ENCODE results near the gene IQCH.

Gene IQCH

GRCh38 chr15:67327312-67327711 is 72.7 kb downstream of the IQCH start:
- no peak for DNase-seq (ENCODE audit: low read depth in 1 of 2, low spot score in 1 of 2)
- in situ Hi-C loops (cut with HindIII; ENCODE audit: low pct_unique_long_range_greater_than_20kb, low sequenced_read_pairs): no loop called here

GRCh38 chr15:67327737-67328136 is 73.2 kb downstream of the IQCH start:
- in situ Hi-C loops (cut with HindIII; ENCODE audit: low pct_unique_long_range_greater_than_20kb, low sequenced_read_pairs): no loop called here
- no peak for TF ChIP-seq JUND (IDR thresholded peaks at IDR 0.05; ENCODE audit: low read depth)
- DNase-seq (ENCODE audit: low read depth in 1 of 2, low spot score in 1 of 2): no peak

More at GRCh38 chr15:67327312-67327711, 72.7 kb downstream of the IQCH start:
- no peak for TF ChIP-seq JUND (IDR thresholded peaks at IDR 0.05; ENCODE audit: low read depth)

- peak in 1 of 2 experiments; percentile 55 for DNase-seq (ENCODE audit: low read depth in 1 of 2, low spot score in 1 of 2)
- TF ChIP-seq JUND (IDR thresholded peaks at IDR 0.05; ENCODE audit: low read depth): no peak
- in situ Hi-C loops (cut with HindIII; ENCODE audit: low pct_unique_long_range_greater_than_20kb, low sequenced_read_pairs): no loop called here
These were observed 75.6 kb downstream of the IQCH start for GRCh38 chr15:67329984-67330733.

DNA sequence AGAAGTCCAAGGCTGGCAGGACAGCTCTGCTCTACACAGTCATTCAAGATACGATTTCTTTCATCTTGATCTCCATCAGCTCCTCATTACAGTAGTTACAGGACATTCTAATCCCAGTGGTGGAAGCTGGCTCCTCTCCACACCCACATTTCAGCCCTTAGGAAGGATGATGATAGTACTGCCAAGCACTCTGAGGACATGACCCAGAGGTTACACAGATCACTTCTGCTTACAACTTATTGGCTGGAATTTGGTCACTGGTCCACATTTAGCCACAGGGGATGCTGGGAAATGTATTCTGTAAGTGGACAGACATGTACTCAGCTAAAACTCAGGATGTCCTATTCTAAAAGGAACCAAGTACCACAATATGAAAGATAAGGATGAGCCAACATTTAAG is 77.1 kb downstream of the IQCH start:
- in situ Hi-C loops (cut with HindIII; ENCODE audit: low pct_unique_long_range_greater_than_20kb, low sequenced_read_pairs): no loop called here
- no peak for TF ChIP-seq JUND (IDR thresholded peaks at IDR 0.05; ENCODE audit: low read depth)
- no peak for DNase-seq (ENCODE audit: low read depth in 1 of 2, low spot score in 1 of 2)

GRCh38 chr15:67335026-67335425 is 80.4 kb downstream of the IQCH start:
- in situ Hi-C loops (cut with HindIII; ENCODE audit: low pct_unique_long_range_greater_than_20kb, low sequenced_read_pairs): no loop called here
- no peak for TF ChIP-seq JUND (IDR thresholded peaks at IDR 0.05; ENCODE audit: low read depth)
- no peak for DNase-seq (ENCODE audit: low read depth in 1 of 2, low spot score in 1 of 2)

- no peak for DNase-seq (ENCODE audit: low read depth in 1 of 2, low spot score in 1 of 2)
- TF ChIP-seq JUND (IDR thresholded peaks at IDR 0.05; ENCODE audit: low read depth): no peak
- in situ Hi-C loops (cut with HindIII; ENCODE audit: low pct_unique_long_range_greater_than_20kb, low sequenced_read_pairs): no loop called here
These were observed 81.1 kb downstream of the IQCH start for GRCh38 chr15:67335534-67336222.

GRCh38 chr15:67340630-67341029 is 86.0 kb downstream of the IQCH start:
- TF ChIP-seq JUND (IDR thresholded peaks at IDR 0.05; ENCODE audit: low read depth): no peak
- in situ Hi-C loops (cut with HindIII; ENCODE audit: low pct_unique_long_range_greater_than_20kb, low sequenced_read_pairs): no loop called here
- no peak for DNase-seq (ENCODE audit: low read depth in 1 of 2, low spot score in 1 of 2)

- no peak for DNase-seq (ENCODE audit: low read depth in 1 of 2, low spot score in 1 of 2)
- in situ Hi-C loops (cut with HindIII; ENCODE audit: low pct_unique_long_range_greater_than_20kb, low sequenced_read_pairs): no loop called here
- TF ChIP-seq JUND (IDR thresholded peaks at IDR 0.05; ENCODE audit: low read depth): no peak
These were observed 87.0 kb downstream of the IQCH start for GRCh38 chr15:67341539-67341938.

GRCh38 chr15:67343206-67343605 is 88.6 kb downstream of the IQCH start:
- in situ Hi-C loops (cut with HindIII; ENCODE audit: low pct_unique_long_range_greater_than_20kb, low sequenced_read_pairs): no loop called here
- DNase-seq (ENCODE audit: low read depth in 1 of 2, low spot score in 1 of 2): no peak
- TF ChIP-seq JUND (IDR thresholded peaks at IDR 0.05; ENCODE audit: low read depth): no peak

DNA sequence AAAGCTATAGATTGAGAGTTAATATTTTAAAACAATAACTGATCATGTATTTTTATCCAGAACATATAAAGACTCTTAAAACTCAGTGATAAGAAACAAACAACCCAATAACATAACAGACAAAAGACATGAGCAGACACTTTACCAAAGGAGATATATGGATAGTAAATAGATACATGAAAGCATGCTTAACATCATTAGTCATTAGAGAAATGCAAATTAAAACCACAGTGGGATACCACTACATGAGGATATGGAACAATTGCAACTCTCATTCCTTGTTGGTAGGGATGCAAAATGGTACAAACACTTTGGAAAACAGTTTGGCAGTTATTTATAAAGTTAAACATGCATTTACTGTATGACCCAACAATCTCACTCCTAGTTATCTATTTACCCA is 95.0 kb downstream of the IQCH start:
- no peak for DNase-seq (ENCODE audit: low read depth in 1 of 2, low spot score in 1 of 2)
- in situ Hi-C loops (cut with HindIII; ENCODE audit: low pct_unique_long_range_greater_than_20kb, low sequenced_read_pairs): no loop called here
- no peak for TF ChIP-seq JUND (IDR thresholded peaks at IDR 0.05; ENCODE audit: low read depth)

GRCh38 chr15:67350042-67350441 is 95.5 kb downstream of the IQCH start:
- TF ChIP-seq JUND (IDR thresholded peaks at IDR 0.05; ENCODE audit: low read depth): no peak
- no peak for DNase-seq (ENCODE audit: low read depth in 1 of 2, low spot score in 1 of 2)
- in situ Hi-C loops (cut with HindIII; ENCODE audit: low pct_unique_long_range_greater_than_20kb, low sequenced_read_pairs): no loop called here

DNA sequence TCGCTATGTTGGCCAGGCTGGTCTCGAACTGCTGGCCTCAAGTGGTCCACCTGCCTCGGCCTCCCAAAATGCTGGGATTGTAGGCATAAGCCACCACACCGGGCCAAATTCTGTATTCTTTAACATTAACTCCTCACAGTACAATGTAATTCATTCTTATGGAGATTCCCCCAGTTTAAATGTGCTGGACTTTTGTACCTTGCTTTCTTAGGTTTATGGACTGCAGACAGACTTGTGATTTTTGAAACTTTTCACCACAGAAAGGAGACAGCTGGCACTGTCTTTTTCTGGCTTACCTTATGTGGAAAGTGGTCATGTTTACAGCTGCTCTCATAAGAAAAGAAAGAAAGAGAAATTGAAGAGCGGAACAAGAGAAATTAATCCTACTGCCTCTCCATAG is 103.8 kb downstream of the IQCH start:
- no peak for DNase-seq (ENCODE audit: low read depth in 1 of 2, low spot score in 1 of 2)
- no peak for TF ChIP-seq JUND (IDR thresholded peaks at IDR 0.05; ENCODE audit: low read depth)
- in situ Hi-C loops (cut with HindIII; ENCODE audit: low pct_unique_long_range_greater_than_20kb, low sequenced_read_pairs): no loop called here

DNA sequence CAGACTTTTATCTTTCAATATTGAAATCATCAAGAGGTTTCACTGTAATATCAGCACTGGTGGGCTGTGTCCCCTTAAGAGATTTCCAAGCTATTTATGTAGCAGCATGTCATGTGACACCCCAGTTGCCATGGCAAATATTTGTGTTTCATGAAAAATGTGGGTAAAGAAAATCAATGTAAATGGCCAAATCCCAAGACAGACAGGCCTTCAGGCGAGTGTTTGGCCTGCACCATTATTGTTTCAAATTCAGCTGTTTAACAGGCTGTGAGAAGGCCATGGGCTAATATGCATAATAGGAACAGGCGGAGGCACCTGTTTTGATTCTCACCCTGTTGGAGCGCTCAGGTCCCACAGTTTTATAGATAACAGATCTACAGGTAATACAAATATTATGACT is 104.2 kb downstream of the IQCH start:
- TF ChIP-seq JUND (IDR thresholded peaks at IDR 0.05; ENCODE audit: low read depth): no peak
- DNase-seq (ENCODE audit: low read depth in 1 of 2, low spot score in 1 of 2): peak in 1 of 2 experiments; percentile 28
- in situ Hi-C loops (cut with HindIII; ENCODE audit: low pct_unique_long_range_greater_than_20kb, low sequenced_read_pairs): no loop called here

All from T47D (cell line).